ENCODE measurements around the gene CCDC7. TPM values are rescaled to one million over a fixed set of nuclear protein-coding genes. Genes with fewer than 3 reads are reported as not detected.

CCDC7 gene
- total RNA-seq, 1 donor from 2014 or later: 71.5 TPM

DNA sequence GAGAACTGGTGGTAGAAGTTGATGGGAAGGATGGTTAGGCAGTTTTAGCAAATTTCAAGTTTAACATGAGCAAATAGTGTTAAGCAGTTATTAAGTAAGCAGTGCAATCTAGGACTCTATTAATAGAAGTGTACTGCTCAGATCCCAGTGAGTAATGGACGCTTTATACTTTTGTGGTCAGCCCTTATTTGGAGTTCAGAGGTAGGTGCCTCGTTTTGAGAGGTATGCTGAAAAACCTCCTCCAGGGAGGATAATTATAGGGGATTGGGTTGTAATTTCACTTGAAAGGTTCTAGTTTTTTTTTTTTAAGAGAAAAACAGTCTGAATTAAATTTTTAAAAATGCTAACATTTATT, 33.5 kb upstream of the CCDC7 start:
- no peaks in the 10 kb centered on the region for H3K27me3 ChIP-seq (ENCODE audit: control insufficient read depth in 3 of 3, insufficient read depth in 3 of 3, low read length in 3 of 3)
- H3K36me3 ChIP-seq (ENCODE audit: control insufficient read depth in 3 of 3, insufficient read depth in 3 of 3, low read length in 3 of 3): no peaks in the 10 kb centered on the region
- no peaks in the 10 kb centered on the region for H3K9me3 ChIP-seq (ENCODE audit: control insufficient read depth in 3 of 3, low read length in 3 of 3)
- H3K27ac ChIP-seq (ENCODE audit: low read depth, low read length): peak overlapping the region; percentile 9
- peak overlapping the region in 1 of 3 donors; percentile 48 for H3K9ac ChIP-seq (ENCODE audit: low read depth in 1 of 3, low read length in 3 of 3)
- peak overlapping the region in 1 of 3 donors; percentile 18 for H3K4me3 ChIP-seq (ENCODE audit: low read length in 3 of 3)
- peaks cover 0 to 8% (median 0%) of the 10 kb centered on the region in 3 donors for H3K4me1 ChIP-seq (ENCODE audit: control insufficient read depth in 3 of 3, insufficient read depth in 3 of 3, low read length in 3 of 3)

DNA sequence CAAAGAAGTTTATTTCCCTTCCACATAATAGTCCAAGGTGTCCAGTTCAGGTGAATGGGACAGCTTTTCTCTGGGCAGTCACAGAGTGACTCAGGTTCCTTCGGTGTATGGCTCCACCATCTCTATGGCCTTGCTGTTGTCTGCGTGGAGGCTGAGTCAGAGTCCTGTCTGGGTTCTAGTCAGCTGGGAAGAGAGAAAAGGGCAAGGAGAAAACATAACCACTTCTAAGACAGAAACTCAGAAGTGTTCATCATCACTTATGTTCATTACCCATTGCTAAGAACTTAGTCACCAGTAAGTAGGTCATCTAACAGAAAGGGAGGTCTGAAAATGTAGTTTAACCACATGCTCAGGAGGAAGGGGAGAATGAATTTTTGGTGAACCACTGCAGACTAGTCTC, 32.4 kb upstream of the CCDC7 start:
- Histone ChIP-seq H3K4me3 (ENCODE audit: low read length in 3 of 3) (no peak overlapping the region), H3K36me3 (ENCODE audit: control insufficient read depth in 3 of 3, insufficient read depth in 3 of 3, low read length in 3 of 3) (no peaks in the 10 kb centered on the region), H3K27me3 (ENCODE audit: control insufficient read depth in 3 of 3, insufficient read depth in 3 of 3, low read length in 3 of 3) (no peaks in the 10 kb centered on the region), H3K27ac (ENCODE audit: low read depth, low read length) (no peak overlapping the region), H3K9ac (ENCODE audit: low read depth in 1 of 3, low read length in 3 of 3) (no peak overlapping the region), H3K9me3 (ENCODE audit: control insufficient read depth in 3 of 3, low read length in 3 of 3) (no peaks in the 10 kb centered on the region), H3K4me1 (ENCODE audit: control insufficient read depth in 3 of 3, insufficient read depth in 3 of 3, low read length in 3 of 3) (peaks cover 0 to 12% (median 0%) of the 10 kb centered on the region in 3 donors)

GRCh38 chr10:32415361-32415760, 30.6 kb upstream of the CCDC7 start:
- Histone ChIP-seq H3K4me1 (ENCODE audit: control insufficient read depth in 3 of 3, insufficient read depth in 3 of 3, low read length in 3 of 3) (peaks cover 0 to 12% (median 0%) of the 10 kb centered on the region in 3 donors), H3K9me3 (ENCODE audit: control insufficient read depth in 3 of 3, low read length in 3 of 3) (no peaks in the 10 kb centered on the region), H3K36me3 (ENCODE audit: control insufficient read depth in 3 of 3, insufficient read depth in 3 of 3, low read length in 3 of 3) (no peaks in the 10 kb centered on the region), H3K27me3 (ENCODE audit: control insufficient read depth in 3 of 3, insufficient read depth in 3 of 3, low read length in 3 of 3) (no peaks in the 10 kb centered on the region), H3K27ac (ENCODE audit: low read depth, low read length) (no peak overlapping the region), H3K9ac (ENCODE audit: low read depth in 1 of 3, low read length in 3 of 3) (no peak overlapping the region), H3K4me3 (ENCODE audit: low read length in 3 of 3) (no peak overlapping the region)

GRCh38 chr10:32417911-32418547, 27.9 kb upstream of the CCDC7 start:
- Histone ChIP-seq H3K27ac (ENCODE audit: low read depth, low read length) (no peak overlapping the region), H3K27me3 (ENCODE audit: control insufficient read depth in 3 of 3, insufficient read depth in 3 of 3, low read length in 3 of 3) (no peaks in the 10 kb centered on the region), H3K4me3 (ENCODE audit: low read length in 3 of 3) (no peak overlapping the region), H3K4me1 (ENCODE audit: control insufficient read depth in 3 of 3, insufficient read depth in 3 of 3, low read length in 3 of 3) (peaks cover 0 to 5% (median 0%) of the 10 kb centered on the region in 3 donors), H3K36me3 (ENCODE audit: control insufficient read depth in 3 of 3, insufficient read depth in 3 of 3, low read length in 3 of 3) (no peaks in the 10 kb centered on the region), H3K9me3 (ENCODE audit: control insufficient read depth in 3 of 3, low read length in 3 of 3) (no peaks in the 10 kb centered on the region), H3K9ac (ENCODE audit: low read depth in 1 of 3, low read length in 3 of 3) (no peak overlapping the region)

DNA sequence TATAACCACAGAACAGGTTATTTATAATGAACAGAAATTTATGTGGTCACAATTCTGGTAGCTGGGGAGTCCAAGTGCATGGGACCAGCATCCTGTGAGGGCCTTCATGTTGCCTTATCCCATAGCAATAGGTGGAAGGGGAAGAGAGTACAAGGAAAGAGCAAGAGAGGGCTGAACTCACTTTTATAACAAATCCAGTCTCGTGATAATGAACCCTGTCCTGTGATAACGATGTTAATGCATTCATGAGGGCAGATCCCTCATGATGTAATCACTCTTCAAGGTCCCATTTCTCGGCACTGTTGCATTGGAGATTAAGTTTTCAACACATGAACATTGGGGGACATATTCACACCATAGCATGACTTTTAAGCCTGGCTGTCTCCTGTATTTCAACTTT, 27.4 kb upstream of the CCDC7 start:
- Histone ChIP-seq H3K4me3 (ENCODE audit: low read length in 3 of 3) (no peak overlapping the region), H3K36me3 (ENCODE audit: control insufficient read depth in 3 of 3, insufficient read depth in 3 of 3, low read length in 3 of 3) (no peaks in the 10 kb centered on the region), H3K27ac (ENCODE audit: low read depth, low read length) (no peak overlapping the region), H3K9me3 (ENCODE audit: control insufficient read depth in 3 of 3, low read length in 3 of 3) (no peaks in the 10 kb centered on the region), H3K4me1 (ENCODE audit: control insufficient read depth in 3 of 3, insufficient read depth in 3 of 3, low read length in 3 of 3) (peaks cover 0 to 5% (median 0%) of the 10 kb centered on the region in 3 donors), H3K27me3 (ENCODE audit: control insufficient read depth in 3 of 3, insufficient read depth in 3 of 3, low read length in 3 of 3) (no peaks in the 10 kb centered on the region), H3K9ac (ENCODE audit: low read depth in 1 of 3, low read length in 3 of 3) (no peak overlapping the region)

- Histone ChIP-seq H3K4me1 (ENCODE audit: control insufficient read depth in 3 of 3, insufficient read depth in 3 of 3, low read length in 3 of 3) (peaks cover 0 to 5% (median 0%) of the 10 kb centered on the region in 3 donors), H3K36me3 (ENCODE audit: control insufficient read depth in 3 of 3, insufficient read depth in 3 of 3, low read length in 3 of 3) (no peaks in the 10 kb centered on the region), H3K27ac (ENCODE audit: low read depth, low read length) (no peak overlapping the region), H3K9me3 (ENCODE audit: control insufficient read depth in 3 of 3, low read length in 3 of 3) (no peaks in the 10 kb centered on the region), H3K9ac (ENCODE audit: low read depth in 1 of 3, low read length in 3 of 3) (no peak overlapping the region), H3K27me3 (ENCODE audit: control insufficient read depth in 3 of 3, insufficient read depth in 3 of 3, low read length in 3 of 3) (no peaks in the 10 kb centered on the region), H3K4me3 (ENCODE audit: low read length in 3 of 3) (no peak overlapping the region)
Measured at GRCh38 chr10:32419615-32420014, 26.3 kb upstream of the CCDC7 start.

GRCh38 chr10:32426186-32426585, 19.8 kb upstream of the CCDC7 start:
- Histone ChIP-seq H3K27ac (ENCODE audit: low read depth, low read length) (no peak overlapping the region), H3K9me3 (ENCODE audit: control insufficient read depth in 3 of 3, low read length in 3 of 3) (no peaks in the 10 kb centered on the region), H3K9ac (ENCODE audit: low read depth in 1 of 3, low read length in 3 of 3) (no peak overlapping the region), H3K36me3 (ENCODE audit: control insufficient read depth in 3 of 3, insufficient read depth in 3 of 3, low read length in 3 of 3) (no peaks in the 10 kb centered on the region), H3K4me1 (ENCODE audit: control insufficient read depth in 3 of 3, insufficient read depth in 3 of 3, low read length in 3 of 3) (no peaks in the 10 kb centered on the region), H3K4me3 (ENCODE audit: low read length in 3 of 3) (no peak overlapping the region), H3K27me3 (ENCODE audit: control insufficient read depth in 3 of 3, insufficient read depth in 3 of 3, low read length in 3 of 3) (no peaks in the 10 kb centered on the region)

DNA sequence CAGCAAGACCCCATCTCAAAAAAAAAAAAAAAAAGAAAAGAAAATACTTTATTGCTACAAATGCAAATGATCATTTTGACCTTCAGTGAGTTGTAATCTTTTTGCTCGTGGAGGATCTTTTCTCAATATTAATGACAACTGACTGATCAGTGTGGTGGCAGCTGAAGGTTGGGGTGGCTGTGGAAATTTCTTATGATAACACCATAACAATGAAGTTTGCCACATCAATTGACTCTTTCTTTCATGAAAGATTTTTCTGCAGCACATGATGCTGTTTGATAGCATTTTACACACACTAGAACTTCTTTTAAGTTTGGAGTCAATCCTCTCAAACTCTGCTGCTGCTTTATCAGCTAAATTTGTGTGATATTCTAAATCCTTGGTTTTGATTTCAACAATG, 12.4 kb upstream of the CCDC7 start:
- Histone ChIP-seq H3K4me3 (ENCODE audit: low read length in 3 of 3) (no peak overlapping the region), H3K27me3 (ENCODE audit: control insufficient read depth in 3 of 3, insufficient read depth in 3 of 3, low read length in 3 of 3) (no peaks in the 10 kb centered on the region), H3K9ac (ENCODE audit: low read depth in 1 of 3, low read length in 3 of 3) (no peak overlapping the region)

DNA sequence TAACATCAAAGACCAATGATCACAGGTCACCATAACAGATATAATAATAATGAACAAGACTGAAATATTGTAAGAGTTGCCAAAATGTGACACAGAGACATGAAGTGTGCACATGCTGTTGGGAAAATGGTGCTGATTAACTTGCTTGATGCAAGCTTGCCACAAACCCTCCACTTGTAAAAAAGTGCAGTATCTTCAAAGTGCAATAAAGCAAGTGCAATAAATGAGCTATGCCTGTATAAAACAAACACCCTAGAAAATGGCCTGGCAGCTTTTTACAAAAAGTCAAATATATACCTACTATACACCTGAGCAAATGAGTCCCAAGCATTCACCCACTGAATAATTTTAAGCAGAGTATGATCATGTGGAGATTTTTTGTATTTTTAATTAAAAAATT, 9.7 kb upstream of the CCDC7 start:
- Histone ChIP-seq H3K4me1 (ENCODE audit: control insufficient read depth in 3 of 3, insufficient read depth in 3 of 3, low read length in 3 of 3) (no peaks in the 10 kb centered on the region), H3K9ac (ENCODE audit: low read depth in 1 of 3, low read length in 3 of 3) (no peak overlapping the region), H3K4me3 (ENCODE audit: low read length in 3 of 3) (no peak overlapping the region), H3K36me3 (ENCODE audit: control insufficient read depth in 3 of 3, insufficient read depth in 3 of 3, low read length in 3 of 3) (no peaks in the 10 kb centered on the region), H3K27me3 (ENCODE audit: control insufficient read depth in 3 of 3, insufficient read depth in 3 of 3, low read length in 3 of 3) (peaks cover 0 to 2% (median 0%) of the 10 kb centered on the region in 3 donors), H3K27ac (ENCODE audit: low read depth, low read length) (no peak overlapping the region), H3K9me3 (ENCODE audit: control insufficient read depth in 3 of 3, low read length in 3 of 3) (no peaks in the 10 kb centered on the region)

More for the DNA sequence above, 12.4 kb upstream of the CCDC7 start:
- Histone ChIP-seq H3K36me3 (ENCODE audit: control insufficient read depth in 3 of 3, insufficient read depth in 3 of 3, low read length in 3 of 3) (no peaks in the 10 kb centered on the region), H3K27ac (ENCODE audit: low read depth, low read length) (no peak overlapping the region), H3K4me1 (ENCODE audit: control insufficient read depth in 3 of 3, insufficient read depth in 3 of 3, low read length in 3 of 3) (no peaks in the 10 kb centered on the region), H3K9me3 (ENCODE audit: control insufficient read depth in 3 of 3, low read length in 3 of 3) (no peaks in the 10 kb centered on the region)

GRCh38 chr10:32437334-32437733, 8.6 kb upstream of the CCDC7 start:
- no peak overlapping the region for H3K27ac ChIP-seq (ENCODE audit: low read depth, low read length)
- no peaks in the 10 kb centered on the region for H3K9me3 ChIP-seq (ENCODE audit: control insufficient read depth in 3 of 3, low read length in 3 of 3)
- peaks cover 0 to 2% (median 0%) of the 10 kb centered on the region in 3 donors for H3K27me3 ChIP-seq (ENCODE audit: control insufficient read depth in 3 of 3, insufficient read depth in 3 of 3, low read length in 3 of 3)
- no peaks in the 10 kb centered on the region for H3K4me1 ChIP-seq (ENCODE audit: control insufficient read depth in 3 of 3, insufficient read depth in 3 of 3, low read length in 3 of 3)
- no peak overlapping the region for H3K4me3 ChIP-seq (ENCODE audit: low read length in 3 of 3)
- H3K36me3 ChIP-seq (ENCODE audit: control insufficient read depth in 3 of 3, insufficient read depth in 3 of 3, low read length in 3 of 3): no peaks in the 10 kb centered on the region
- H3K9ac ChIP-seq (ENCODE audit: low read depth in 1 of 3, low read length in 3 of 3): no peak overlapping the region
